Cardiac fibroblast (primary cell): ENCODE results near the gene DMAP1.

Experiments
- DNase-seq, 2 donors: peaks; one replicate each; pipeline versions ENCODE4 v3.0.0 to v3.0.0-alpha.2; 2010; ENCODE audit warnings: low read depth in 2 of 2
- H3K4me3 ChIP-seq, 2 donors: replicated peaks in 1 of 2; 1 replicate in 1 of 2; 2 replicates in 1 of 2; pipeline ENCODE4 v1.5.1; 2011; ENCODE audit warnings: low read depth in 2 of 2, low read length in 2 of 2, mild to moderate bottlenecking in 2 of 2, moderate library complexity in 1 of 2
- TF ChIP-seq, protein P1 (sequence below): IDR thresholded peaks from one replicate; pipeline ENCODE4 v1.5.1; 2011; ENCODE audit warnings: low read depth, mild to moderate bottlenecking, low read length, inconsistent platforms

Gene DMAP1

DNA sequence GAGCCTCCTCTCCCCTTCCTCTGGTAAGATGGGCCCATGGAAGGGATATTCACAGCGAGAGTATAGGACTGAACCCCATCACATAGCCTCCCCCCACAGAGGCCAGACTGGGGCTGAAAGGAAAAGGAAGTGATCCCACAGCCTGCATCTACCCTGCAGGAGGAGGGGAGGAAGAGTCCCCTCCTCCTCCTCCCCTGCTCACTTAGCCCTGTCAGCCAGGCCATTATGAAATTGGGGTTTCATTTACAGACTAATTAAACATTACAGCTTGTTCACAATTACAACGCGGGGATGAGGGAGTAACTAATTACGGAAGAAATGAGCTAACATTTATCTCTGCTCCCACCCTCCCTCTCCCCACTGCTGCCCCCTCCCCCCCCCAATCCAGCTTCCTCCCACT is 25.4 kb downstream of the DMAP1 start:
- H3K4me3 ChIP-seq = no peak overlapping the region
- DNase-seq = no peak
- TF ChIP-seq, protein P1, sequence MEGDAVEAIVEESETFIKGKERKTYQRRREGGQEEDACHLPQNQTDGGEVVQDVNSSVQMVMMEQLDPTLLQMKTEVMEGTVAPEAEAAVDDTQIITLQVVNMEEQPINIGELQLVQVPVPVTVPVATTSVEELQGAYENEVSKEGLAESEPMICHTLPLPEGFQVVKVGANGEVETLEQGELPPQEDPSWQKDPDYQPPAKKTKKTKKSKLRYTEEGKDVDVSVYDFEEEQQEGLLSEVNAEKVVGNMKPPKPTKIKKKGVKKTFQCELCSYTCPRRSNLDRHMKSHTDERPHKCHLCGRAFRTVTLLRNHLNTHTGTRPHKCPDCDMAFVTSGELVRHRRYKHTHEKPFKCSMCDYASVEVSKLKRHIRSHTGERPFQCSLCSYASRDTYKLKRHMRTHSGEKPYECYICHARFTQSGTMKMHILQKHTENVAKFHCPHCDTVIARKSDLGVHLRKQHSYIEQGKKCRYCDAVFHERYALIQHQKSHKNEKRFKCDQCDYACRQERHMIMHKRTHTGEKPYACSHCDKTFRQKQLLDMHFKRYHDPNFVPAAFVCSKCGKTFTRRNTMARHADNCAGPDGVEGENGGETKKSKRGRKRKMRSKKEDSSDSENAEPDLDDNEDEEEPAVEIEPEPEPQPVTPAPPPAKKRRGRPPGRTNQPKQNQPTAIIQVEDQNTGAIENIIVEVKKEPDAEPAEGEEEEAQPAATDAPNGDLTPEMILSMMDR = no peak

DNA sequence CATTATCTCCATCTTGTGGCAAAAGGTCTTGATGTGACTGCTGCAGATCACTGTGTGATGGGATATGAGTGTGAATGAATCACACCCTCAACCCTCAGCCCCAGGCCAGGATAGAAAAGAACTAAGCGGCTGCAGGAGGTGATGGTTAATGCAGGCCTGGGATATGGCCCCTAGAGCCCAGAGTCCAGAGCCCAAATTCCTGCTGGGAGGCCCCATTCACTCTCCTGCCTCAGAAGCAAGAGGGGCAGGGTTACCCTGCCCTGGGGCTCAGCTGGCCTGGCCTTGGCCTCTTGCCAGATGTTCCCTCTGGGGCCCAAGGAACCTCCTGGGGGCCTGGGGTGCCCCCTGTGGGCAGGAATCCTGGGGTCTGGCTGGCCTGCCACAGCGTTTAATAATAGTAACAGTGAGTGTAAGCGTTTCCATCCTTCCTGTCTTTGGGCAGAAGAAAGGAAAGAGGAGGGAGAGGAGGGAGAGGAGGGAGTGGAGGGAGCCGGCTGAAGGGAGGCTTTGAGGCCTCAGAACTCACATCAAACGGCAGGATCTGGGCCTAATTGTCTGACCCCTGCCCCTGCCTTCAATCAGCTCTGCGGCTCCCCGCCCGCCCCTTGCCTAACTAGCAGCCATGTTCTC is 26.2 kb downstream of the DMAP1 start:
- DNase-seq = peak; percentile 35 to 48
- TF ChIP-seq, protein P1 = peak; percentile 8
- no peak overlapping the region for H3K4me3 ChIP-seq

DNA sequence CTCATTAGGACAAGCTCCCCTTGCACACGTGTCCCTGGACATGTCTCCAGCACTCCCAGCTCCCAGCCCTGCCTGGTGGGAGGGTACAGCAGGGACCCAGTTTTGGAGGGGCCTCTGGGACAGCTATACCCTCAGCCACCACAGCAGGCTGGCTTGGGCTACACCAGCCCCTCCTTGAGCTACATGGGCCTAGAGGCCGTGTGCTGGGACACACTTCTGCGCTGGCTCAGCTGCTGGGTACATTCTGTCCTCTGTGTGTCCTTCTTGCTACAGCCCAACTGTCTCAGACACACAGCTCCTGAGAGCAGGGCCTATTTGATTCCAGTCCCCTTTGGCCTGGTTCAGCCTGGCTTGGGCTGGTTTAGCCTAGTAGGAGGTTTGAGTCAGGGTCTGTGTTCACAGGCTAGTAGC is 26.7 kb downstream of the DMAP1 start:
- TF ChIP-seq, protein P1 = no peak
- no peak overlapping the region for H3K4me3 ChIP-seq
- DNase-seq = peak; percentile 13 to 30

DNA sequence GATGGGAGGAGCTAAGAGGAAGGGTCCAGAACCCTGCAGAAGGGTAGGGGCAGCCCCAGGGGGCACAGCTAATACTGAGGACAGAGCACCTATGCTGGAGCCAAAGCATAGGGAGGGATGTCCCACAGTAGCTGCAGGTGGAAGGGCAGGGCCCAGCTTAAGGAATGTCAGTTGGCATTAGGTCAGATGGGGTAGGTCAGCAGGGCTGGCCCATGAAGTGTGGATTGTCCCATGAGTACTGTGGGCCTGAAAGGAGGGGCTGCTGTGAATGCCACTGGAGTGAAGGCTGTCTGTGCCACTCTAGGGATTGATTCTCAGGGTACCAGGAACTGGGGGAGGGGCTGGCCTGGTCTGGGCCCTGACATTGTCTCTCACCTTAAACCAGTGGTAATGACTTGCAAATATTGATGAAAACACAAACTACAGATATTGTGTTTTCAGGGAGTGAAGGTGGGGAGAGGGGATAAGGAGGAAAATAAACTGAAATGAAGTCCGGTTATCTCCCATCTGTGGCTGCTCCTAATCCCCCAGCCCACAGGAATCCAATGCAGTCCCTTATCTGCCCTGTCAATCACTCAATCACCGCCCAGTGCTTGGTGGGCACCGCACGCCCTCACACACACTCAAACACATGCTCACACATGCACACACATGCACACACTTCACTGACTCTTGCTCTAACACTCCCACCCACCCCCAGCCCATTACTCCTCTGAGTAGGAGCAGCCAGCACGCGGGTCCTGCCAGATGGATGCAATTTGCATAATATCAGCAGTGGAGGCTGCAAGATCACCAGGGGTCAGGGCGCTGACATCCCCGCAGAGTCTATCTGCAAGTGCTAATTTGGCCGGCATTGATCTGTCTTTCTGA is 27.8 kb downstream of the DMAP1 start:
- H3K4me3 ChIP-seq = no peak overlapping the region
- no peak for DNase-seq
- TF ChIP-seq, protein P1 = no peak

DNA sequence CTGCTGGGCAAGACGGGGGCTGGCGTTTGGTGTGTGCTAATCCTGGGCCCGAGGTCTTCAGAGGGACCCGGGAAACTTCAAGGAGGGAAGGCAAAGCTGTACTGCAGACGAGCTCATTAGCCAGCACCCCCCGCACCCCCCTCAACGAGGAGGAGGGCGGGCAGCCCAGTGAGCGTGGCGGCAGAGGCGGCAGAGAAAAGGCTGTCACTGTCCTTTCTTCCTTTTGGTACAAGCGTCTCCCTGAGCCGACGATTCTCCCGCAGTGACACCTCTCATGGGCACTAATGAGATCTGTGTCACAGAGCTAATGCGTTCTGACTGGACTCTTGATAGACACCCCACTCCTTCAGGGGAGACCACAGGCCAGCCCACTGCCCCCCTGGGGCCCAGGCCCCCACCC is 29.5 kb downstream of the DMAP1 start:
- no peak for DNase-seq
- TF ChIP-seq, protein P1 = no peak
- no peak overlapping the region for H3K4me3 ChIP-seq

DNA sequence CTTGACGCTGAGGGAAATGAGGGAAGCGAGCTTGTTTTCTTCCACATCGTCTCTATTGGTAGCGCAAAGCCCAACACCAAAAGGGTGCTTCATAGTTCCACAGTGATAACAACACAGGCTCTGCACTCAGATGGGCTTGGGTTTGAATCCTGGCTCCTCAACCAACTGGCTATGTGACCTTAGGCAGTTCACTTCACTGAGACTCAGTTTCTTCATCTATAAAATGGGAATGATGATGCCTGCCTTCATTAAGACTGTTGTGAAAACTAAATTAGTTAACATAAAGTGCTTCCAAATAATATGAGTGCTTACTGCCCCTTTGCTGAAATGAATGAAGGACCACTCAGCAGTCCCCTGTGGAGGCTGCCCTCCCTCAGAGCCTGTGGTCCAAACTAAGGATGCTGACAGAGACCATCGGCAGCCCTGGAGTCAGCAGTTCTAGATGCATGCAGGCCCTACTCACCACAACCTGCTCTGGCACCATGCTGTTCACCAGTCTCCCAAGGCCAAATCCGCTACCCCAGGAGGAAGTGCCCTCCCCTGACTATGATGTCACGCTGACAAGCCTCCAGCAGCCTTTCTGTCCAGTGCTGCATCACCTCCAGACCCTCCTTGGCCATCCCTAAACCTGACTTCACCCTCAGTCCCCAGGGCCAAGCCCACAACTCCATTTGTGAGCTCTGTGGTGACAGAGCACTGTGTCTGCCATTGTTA is 30.7 kb downstream of the DMAP1 start:
- no peak overlapping the region for H3K4me3 ChIP-seq
- TF ChIP-seq, protein P1 = no peak
- DNase-seq = no peak
